Liver (tissue), 9 donors: ENCODE data around the gene TMEM97. TPM values are rescaled to one million over a fixed set of nuclear protein-coding genes. Genes with fewer than 3 reads are reported as not detected.

Source experiments
- DNase-seq: peaks from one replicate; pipeline ENCODE4 v3.0.0-alpha.2; 2017; ENCODE audit warnings: low spot score
- H3K27ac ChIP-seq, 2 donors: one replicate each; pipeline ENCODE4 v1.7.0; 2013; ENCODE audit warnings: inconsistent platforms in 2 of 2, low read length in 2 of 2, control low read depth in 1 of 2, low read depth in 1 of 2, mild to moderate bottlenecking in 1 of 2
- H3K27me3 ChIP-seq, 4 donors: one replicate each; pipeline versions ENCODE4 v1.6.1 to v1.7.0; 2013; ENCODE audit warnings: low read length in 3 of 4, inconsistent platforms in 1 of 4, mild to moderate bottlenecking in 1 of 4, moderate library complexity in 1 of 4; ENCODE audit not compliant: control insufficient read depth in 4 of 4, insufficient read depth in 4 of 4
- H3K36me3 ChIP-seq, 4 donors: one replicate each; pipeline versions ENCODE4 v1.6.1 to v1.7.0; 2013; ENCODE audit warnings: low read length in 3 of 4, mild to moderate bottlenecking in 3 of 4, low read depth in 1 of 4, moderate library complexity in 1 of 4; ENCODE audit not compliant: control insufficient read depth in 4 of 4, insufficient read depth in 3 of 4
- H3K4me1 ChIP-seq, 4 donors: one replicate each; pipeline versions ENCODE4 v1.6.1 to v1.7.0; 2013; ENCODE audit warnings: low read length in 3 of 4, mild to moderate bottlenecking in 3 of 4, moderate library complexity in 1 of 4; ENCODE audit not compliant: control insufficient read depth in 4 of 4, insufficient read depth in 4 of 4
- H3K4me3 ChIP-seq, 3 donors: one replicate each; pipeline versions ENCODE4 v1.6.1 to v1.7.0; 2013; ENCODE audit warnings: low read length in 3 of 3, control low read depth in 1 of 3, low read depth in 1 of 3, mild to moderate bottlenecking in 1 of 3
- H3K9ac ChIP-seq, 2 donors: one replicate each; pipeline ENCODE4 v1.7.0; 2013; ENCODE audit warnings: low read length in 2 of 2, mild to moderate bottlenecking in 2 of 2, moderate library complexity in 2 of 2, control low read depth in 1 of 2, low read depth in 1 of 2
- H3K9me3 ChIP-seq, 4 donors: one replicate each; pipeline versions ENCODE4 v1.6.1 to v1.7.0; 2013; ENCODE audit warnings: low read length in 3 of 4; ENCODE audit not compliant: control insufficient read depth in 4 of 4
- FOXA2 ChIP-seq: IDR thresholded peaks from 2 replicates; pipeline ENCODE4 v1.6.1; 2016; ENCODE audit warnings: antibody characterized with exemption
- GABPA ChIP-seq, 2 donors: IDR thresholded peaks in 1 of 2; conservative IDR thresholded peaks in 1 of 2; 2 replicates each; pipeline ENCODE4 v1.6.1; 2016; ENCODE audit warnings: antibody characterized with exemption in 2 of 2, mild to moderate bottlenecking in 1 of 2, moderate library complexity in 1 of 2
- HNF4G ChIP-seq: IDR thresholded peaks from 2 replicates; pipeline ENCODE4 v1.6.1; 2016; ENCODE audit warnings: antibody characterized with exemption
- JUND ChIP-seq, 2 donors: IDR thresholded peaks; 2 replicates each; pipeline ENCODE4 v1.6.1; 2016; ENCODE audit warnings: antibody characterized with exemption in 2 of 2
- RAD21 ChIP-seq, 2 donors: IDR thresholded peaks; 2 replicates each; pipeline ENCODE4 v1.6.1; 2016; ENCODE audit warnings: antibody characterized with exemption in 2 of 2, mild to moderate bottlenecking in 2 of 2
- SP1 ChIP-seq: IDR thresholded peaks from 2 replicates; pipeline ENCODE4 v1.6.1; 2018; ENCODE audit warnings: antibody characterized with exemption, mild to moderate bottlenecking
- WGBS: extraction: QIAGEN DNeasy Blood & Tissue Kit; methylation state at CpG from one replicate; pipeline ENCODE4 v1.1.7; 2013; 5-methylcytosine and 5-hydroxymethylcytosine counted together
- polyA plus RNA-seq, 2 donors: library from polyadenylated mRNA; stranded (reverse) in 1 of 2; unstranded in 1 of 2; fragments of 200-250 nt in 1 of 2; fragments of >200 nt in 1 of 2; fragmentation: Nextera tagmentation in 1 of 2; extraction: Ambion mirVana in 1 of 2; gene quantifications; one replicate each; pipeline versions ENCODE4 v1.2.1 to v1.2.3, GENCODE V29; 2013 to 2015
- total RNA-seq, 2 donors: library from RNA; depleted of rRNA; stranded (reverse); fragments of >200 nt; gene quantifications; one replicate each; pipeline ENCODE4 v1.2.3, GENCODE V29; 2014
- TF ChIP-seq, protein P1 (sequence below): IDR thresholded peaks from 2 replicates; pipeline ENCODE4 v1.6.1; 2016; ENCODE audit warnings: antibody characterized with exemption
- TF ChIP-seq, protein P2 (sequence below): IDR thresholded peaks from 2 replicates; pipeline ENCODE4 v1.6.1; 2016; ENCODE audit warnings: antibody characterized with exemption
- donor health status: healthy.
- donor health status: healthy.
- donor health status: healthy.
- donor health status: healthy.
- donor health status: healthy.

TMEM97 gene
- total and polyA plus RNA-seq, 4 donors = 29.5 to 90.2 (median 63.5) TPM

DNA sequence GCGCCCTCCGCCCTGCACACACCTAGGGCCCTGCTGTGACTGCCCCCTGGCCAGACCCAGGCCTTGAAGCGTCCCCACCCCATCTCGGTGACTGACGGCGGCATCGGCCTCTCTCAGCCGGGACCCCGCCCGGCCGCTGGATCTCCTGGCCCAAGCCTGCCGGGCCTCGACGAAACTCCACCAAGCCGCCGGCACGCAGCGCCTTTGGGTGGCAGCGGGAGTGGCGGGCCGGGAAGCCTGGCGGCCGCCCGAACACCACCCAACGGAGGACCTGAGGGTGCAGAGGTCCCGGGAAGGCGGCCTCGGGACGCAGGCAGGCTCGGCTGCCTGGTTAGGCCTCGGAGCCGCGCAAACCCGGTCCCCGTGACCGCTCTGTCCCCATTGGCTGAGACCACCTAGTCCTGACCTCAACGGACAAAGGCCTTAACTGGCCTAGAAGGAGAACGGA, 12.0 kb upstream of the TMEM97 start:
- no peak for DNase-seq
- peaks cover 0 to 3% (median 0%) of the 10 kb centered on the region in 4 donors for H3K4me1 ChIP-seq
- no peaks in the 10 kb centered on the region for H3K36me3 ChIP-seq
- no peak overlapping the region for H3K4me3 ChIP-seq
- H3K27me3 ChIP-seq = no peaks in the 10 kb centered on the region
- TF ChIP-seq, protein P1, sequence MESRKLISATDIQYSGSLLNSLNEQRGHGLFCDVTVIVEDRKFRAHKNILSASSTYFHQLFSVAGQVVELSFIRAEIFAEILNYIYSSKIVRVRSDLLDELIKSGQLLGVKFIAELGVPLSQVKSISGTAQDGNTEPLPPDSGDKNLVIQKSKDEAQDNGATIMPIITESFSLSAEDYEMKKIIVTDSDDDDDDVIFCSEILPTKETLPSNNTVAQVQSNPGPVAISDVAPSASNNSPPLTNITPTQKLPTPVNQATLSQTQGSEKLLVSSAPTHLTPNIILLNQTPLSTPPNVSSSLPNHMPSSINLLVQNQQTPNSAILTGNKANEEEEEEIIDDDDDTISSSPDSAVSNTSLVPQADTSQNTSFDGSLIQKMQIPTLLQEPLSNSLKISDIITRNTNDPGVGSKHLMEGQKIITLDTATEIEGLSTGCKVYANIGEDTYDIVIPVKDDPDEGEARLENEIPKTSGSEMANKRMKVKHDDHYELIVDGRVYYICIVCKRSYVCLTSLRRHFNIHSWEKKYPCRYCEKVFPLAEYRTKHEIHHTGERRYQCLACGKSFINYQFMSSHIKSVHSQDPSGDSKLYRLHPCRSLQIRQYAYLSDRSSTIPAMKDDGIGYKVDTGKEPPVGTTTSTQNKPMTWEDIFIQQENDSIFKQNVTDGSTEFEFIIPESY = no peak
- TF ChIP-seq GABPA (IDR thresholded peaks at IDR 0.05 in 1 of 2, conservative IDR thresholded peaks at IDR 0.05 in 1 of 2) = no peak
- no peak for TF ChIP-seq HNF4G
- no peak for TF ChIP-seq FOXA2
- TF ChIP-seq SP1 = no peak
- TF ChIP-seq RAD21 (IDR thresholded peaks at IDR 0.05) = no peak
- TF ChIP-seq, protein P2, sequence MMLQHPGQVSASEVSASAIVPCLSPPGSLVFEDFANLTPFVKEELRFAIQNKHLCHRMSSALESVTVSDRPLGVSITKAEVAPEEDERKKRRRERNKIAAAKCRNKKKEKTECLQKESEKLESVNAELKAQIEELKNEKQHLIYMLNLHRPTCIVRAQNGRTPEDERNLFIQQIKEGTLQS = no peak
- H3K9ac ChIP-seq = no peak overlapping the region
- no peak overlapping the region for H3K27ac ChIP-seq
- 53% methylated on average over 38 of the region's 38 CpGs for WGBS
- H3K9me3 ChIP-seq = no peaks in the 10 kb centered on the region

DNA sequence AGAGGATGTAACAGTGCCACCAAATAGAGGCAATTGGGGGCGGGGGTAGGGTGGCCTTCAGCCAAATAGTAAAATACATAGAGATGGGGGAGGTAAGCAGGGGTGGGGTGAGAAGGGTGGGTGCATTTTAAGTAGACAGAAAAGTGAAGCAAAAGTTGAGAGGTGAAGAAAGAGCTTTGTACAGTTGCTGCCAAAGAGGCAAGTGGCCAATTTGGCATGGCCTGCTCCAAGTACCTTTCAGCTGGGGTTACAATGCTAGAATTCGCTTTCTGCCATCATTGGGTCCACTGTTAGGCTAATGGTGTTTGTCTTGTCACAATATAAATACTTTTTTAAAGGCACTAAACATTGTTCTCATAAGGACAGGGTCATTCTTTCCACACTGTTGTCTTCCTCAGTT, 5.2 kb upstream of the TMEM97 start:
- TF ChIP-seq SP1 = no peak
- TF ChIP-seq, protein P2 = no peak
- Histone ChIP-seq H3K9me3 (no peaks in the 10 kb centered on the region), H3K27ac (no peak overlapping the region), H3K36me3 (no peaks in the 10 kb centered on the region), H3K27me3 (no peaks in the 10 kb centered on the region), H3K4me1 (peaks cover 4 to 13% (median 8%) of the 10 kb centered on the region in 4 donors), H3K4me3 (no peak overlapping the region), H3K9ac (no peak overlapping the region)
- no peak for DNase-seq
- WGBS = 68% methylated on average over 2 of the region's 2 CpGs

DNA sequence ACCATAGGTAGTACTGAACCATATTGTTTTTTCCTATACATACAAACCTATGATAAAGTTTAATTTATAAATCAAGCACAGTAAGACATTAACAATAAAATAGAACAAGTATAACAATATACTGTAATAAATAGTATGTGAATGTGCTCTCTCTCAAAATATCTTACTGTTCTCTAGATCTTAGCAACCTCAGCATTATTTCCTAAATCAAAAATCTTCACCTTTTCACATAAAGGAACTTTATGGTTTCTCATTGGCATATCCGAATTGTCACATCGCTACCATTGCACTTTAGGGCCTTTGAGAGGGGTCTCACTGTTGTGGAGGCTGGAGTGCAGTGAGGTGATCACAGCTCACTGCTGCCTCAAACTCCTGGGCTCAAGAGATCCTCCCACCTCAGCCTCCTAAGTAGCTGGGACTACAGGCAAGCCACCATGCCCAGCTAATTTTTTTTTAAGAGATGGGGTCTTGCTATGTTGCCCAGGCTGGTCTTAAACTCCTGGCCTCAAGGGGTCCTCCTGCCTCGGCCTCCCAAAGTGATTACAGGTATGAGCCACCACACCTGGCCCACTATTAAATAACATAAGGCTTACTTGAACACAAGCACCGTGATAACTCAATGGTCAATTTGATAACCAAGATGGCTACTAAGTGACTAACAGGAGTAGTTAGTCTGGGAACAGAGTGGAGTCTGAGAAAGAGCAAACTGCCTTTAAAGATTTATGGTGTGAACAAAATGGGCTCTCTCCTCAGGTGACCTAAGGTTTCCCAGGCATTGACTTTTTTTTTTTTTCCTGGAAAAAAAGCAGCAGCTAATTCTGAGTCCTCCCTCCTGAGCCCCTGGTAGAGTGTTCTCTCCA, 2.9 kb upstream of the TMEM97 start:
- DNase-seq = no peak
- 97% methylated on average over 4 of the region's 4 CpGs for WGBS
- no peaks in the 10 kb centered on the region for H3K27me3 ChIP-seq
- TF ChIP-seq JUND (IDR thresholded peaks at IDR 0.05) = no peak
- H3K9ac ChIP-seq = no peak overlapping the region
- H3K27ac ChIP-seq = no peak overlapping the region
- H3K9me3 ChIP-seq = no peaks in the 10 kb centered on the region
- H3K4me3 ChIP-seq = no peak overlapping the region
- no peaks in the 10 kb centered on the region for H3K36me3 ChIP-seq
- H3K4me1 ChIP-seq = peaks cover 4 to 31% (median 22%) of the 10 kb centered on the region in 4 donors
